Measurements from ENCODE around the gene OR1C1.

DNA sequence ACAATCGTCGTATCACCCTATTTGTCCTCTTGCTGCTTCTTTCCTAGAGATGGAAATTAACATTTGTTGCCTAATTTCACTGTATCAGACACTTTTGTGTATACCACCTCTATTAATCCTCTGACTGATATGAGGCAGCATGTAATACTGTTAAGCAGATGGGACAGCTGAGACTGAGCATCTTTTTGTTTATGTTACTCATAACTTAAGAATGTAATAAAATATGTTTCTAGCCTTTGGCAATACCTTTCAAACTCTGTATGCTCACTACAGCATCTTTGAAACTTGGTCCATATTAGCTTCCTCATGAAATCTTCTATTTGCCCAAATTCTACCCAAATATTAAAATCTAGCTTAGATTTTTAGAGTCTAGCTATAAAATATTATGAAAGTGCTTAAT is 19.6 kb downstream of the OR1C1 start:
- no peak for TF ChIP-seq POLR2A (IDR thresholded peaks at IDR 0.05)
- no peak for TF ChIP-seq CTCF (IDR thresholded peaks at IDR 0.05)
